Measurements from ENCODE around the gene TWSG1. TPM values are rescaled to one million over a fixed set of nuclear protein-coding genes. Genes with fewer than 3 reads are reported as not detected.

TWSG1 gene
- polyA plus RNA-seq, 1 experiment, result 328 TPM

- POLR2A ChIA-PET, result no interaction called here
- TF ChIP-seq, protein P1, sequence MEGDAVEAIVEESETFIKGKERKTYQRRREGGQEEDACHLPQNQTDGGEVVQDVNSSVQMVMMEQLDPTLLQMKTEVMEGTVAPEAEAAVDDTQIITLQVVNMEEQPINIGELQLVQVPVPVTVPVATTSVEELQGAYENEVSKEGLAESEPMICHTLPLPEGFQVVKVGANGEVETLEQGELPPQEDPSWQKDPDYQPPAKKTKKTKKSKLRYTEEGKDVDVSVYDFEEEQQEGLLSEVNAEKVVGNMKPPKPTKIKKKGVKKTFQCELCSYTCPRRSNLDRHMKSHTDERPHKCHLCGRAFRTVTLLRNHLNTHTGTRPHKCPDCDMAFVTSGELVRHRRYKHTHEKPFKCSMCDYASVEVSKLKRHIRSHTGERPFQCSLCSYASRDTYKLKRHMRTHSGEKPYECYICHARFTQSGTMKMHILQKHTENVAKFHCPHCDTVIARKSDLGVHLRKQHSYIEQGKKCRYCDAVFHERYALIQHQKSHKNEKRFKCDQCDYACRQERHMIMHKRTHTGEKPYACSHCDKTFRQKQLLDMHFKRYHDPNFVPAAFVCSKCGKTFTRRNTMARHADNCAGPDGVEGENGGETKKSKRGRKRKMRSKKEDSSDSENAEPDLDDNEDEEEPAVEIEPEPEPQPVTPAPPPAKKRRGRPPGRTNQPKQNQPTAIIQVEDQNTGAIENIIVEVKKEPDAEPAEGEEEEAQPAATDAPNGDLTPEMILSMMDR (IDR thresholded peaks at IDR 0.05; ENCODE audit: low read depth, low read length), result no peak
- CTCF ChIA-PET, result no interaction called here
- DNase-seq (ENCODE audit: low read depth, low spot score), result no peak
- no peak overlapping the region for H3K27ac ChIP-seq (ENCODE audit: low read depth, low read length)
- H3K27me3 ChIP-seq (ENCODE audit: control insufficient read depth, insufficient read depth, low read length), result no peaks in the 10 kb centered on the region
- H3K4me3 ChIP-seq (ENCODE audit: low read depth, low read length), result no peak overlapping the region
- peaks cover 4% of the 10 kb centered on the region; the same call in 1 of the 2 replicates for H3K9me3 ChIP-seq (ENCODE audit: control insufficient read depth, insufficient read depth, low read length)
These were observed 101.8 kb downstream of the TWSG1 start for GRCh38 chr18:9436206-9436929.

DNA sequence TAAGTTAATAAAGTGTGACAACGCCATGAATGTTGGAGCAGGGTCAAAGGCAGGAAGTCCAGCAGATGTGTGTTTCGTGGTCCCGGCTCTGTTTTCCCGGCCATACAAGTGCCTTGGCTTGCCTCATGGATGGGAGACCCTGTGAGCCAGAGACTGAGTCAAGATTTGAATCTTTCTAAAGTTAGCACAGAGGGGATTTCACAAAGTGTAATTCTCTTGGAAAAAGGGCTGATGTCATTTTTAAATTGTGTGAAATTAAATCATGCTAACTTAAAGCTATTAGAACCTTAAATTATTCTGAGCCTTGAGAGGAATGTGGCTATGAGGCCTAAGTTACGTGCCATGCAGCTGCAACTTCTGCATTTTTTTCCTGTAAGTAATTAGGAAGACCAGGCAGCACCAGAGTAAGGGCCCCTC is 102.5 kb downstream of the TWSG1 start:
- TF ChIP-seq, protein P1 (IDR thresholded peaks at IDR 0.05; ENCODE audit: low read depth, low read length), result no peak
- CTCF ChIA-PET, result no interaction called here
- H3K27ac ChIP-seq (ENCODE audit: low read depth, low read length), result no peak overlapping the region
- H3K4me3 ChIP-seq (ENCODE audit: low read depth, low read length), result no peak overlapping the region
- H3K9me3 ChIP-seq (ENCODE audit: control insufficient read depth, insufficient read depth, low read length), result peaks cover 4% of the 10 kb centered on the region; the same call in 1 of the 2 replicates
- POLR2A ChIA-PET, result no interaction called here
- no peaks in the 10 kb centered on the region for H3K27me3 ChIP-seq (ENCODE audit: control insufficient read depth, insufficient read depth, low read length)
- DNase-seq (ENCODE audit: low read depth, low spot score), result no peak

DNA sequence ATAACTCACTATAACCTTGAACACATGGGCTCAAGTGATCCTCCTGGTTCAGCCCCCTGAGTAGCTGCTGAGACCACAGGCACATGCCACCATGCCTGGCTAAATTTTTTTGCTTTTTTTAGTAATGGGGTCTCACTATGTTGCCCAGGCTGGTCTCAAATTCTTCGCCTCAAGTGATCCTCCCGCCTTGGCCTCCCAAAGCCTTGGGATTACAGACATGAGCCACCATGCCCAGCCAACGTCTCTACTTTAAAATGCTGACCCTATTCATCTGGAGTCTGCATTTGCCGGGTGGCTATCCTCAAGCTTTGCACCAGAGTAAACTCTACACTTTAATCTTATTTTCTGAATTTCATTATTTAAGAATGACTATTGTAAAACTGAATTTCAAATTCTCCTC is 103.1 kb downstream of the TWSG1 start:
- Histone ChIP-seq H3K27ac (ENCODE audit: low read depth, low read length) (no peak overlapping the region), H3K4me3 (ENCODE audit: low read depth, low read length) (no peak overlapping the region), H3K9me3 (ENCODE audit: control insufficient read depth, insufficient read depth, low read length) (peaks cover 4% of the 10 kb centered on the region; the same call in 1 of the 2 replicates), H3K27me3 (ENCODE audit: control insufficient read depth, insufficient read depth, low read length) (no peaks in the 10 kb centered on the region)
- ChIA-PET POLR2A (no interaction called here), CTCF (no interaction called here)
- DNase-seq (ENCODE audit: low read depth, low spot score), result no peak
- TF ChIP-seq, protein P1 (IDR thresholded peaks at IDR 0.05; ENCODE audit: low read depth, low read length), result no peak

- Histone ChIP-seq H3K9me3 (ENCODE audit: control insufficient read depth, insufficient read depth, low read length) (no peaks in the 10 kb centered on the region; the same call in 1 of the 2 replicates), H3K4me3 (ENCODE audit: low read depth, low read length) (no peak overlapping the region), H3K27ac (ENCODE audit: low read depth, low read length) (no peak overlapping the region), H3K27me3 (ENCODE audit: control insufficient read depth, insufficient read depth, low read length) (no peaks in the 10 kb centered on the region)
- TF ChIP-seq, protein P1 (IDR thresholded peaks at IDR 0.05; ENCODE audit: low read depth, low read length), result no peak
- DNase-seq (ENCODE audit: low read depth, low spot score), result no peak
- CTCF ChIA-PET, result no interaction called here
- POLR2A ChIA-PET, result interaction anchor here (0.7 kb wide), 2 partner anchors 105 to 472 kb away, joined by 3 read pairs; no protein-coding TSS in a partner anchor
These were observed 106.5 kb downstream of the TWSG1 start for GRCh38 chr18:9441061-9441460.

GRCh38 chr18:9444549-9444948 is 110.0 kb downstream of the TWSG1 start:
- POLR2A ChIA-PET, result no interaction called here
- CTCF ChIA-PET, result interaction anchor here (0.7 kb wide), 1 partner anchor 485 kb away, joined by 4 read pairs; no protein-coding TSS in a partner anchor

More at GRCh38 chr18:9444549-9444948, 110.0 kb downstream of the TWSG1 start:
- Histone ChIP-seq H3K27ac (ENCODE audit: low read depth, low read length) (no peak overlapping the region), H3K27me3 (ENCODE audit: control insufficient read depth, insufficient read depth, low read length) (no peaks in the 10 kb centered on the region), H3K9me3 (ENCODE audit: control insufficient read depth, insufficient read depth, low read length) (peaks cover 19% of the 10 kb centered on the region; the same call in 1 of the 2 replicates), H3K4me3 (ENCODE audit: low read depth, low read length) (no peak overlapping the region)
- TF ChIP-seq, protein P1 (IDR thresholded peaks at IDR 0.05; ENCODE audit: low read depth, low read length), result no peak
- no peak for DNase-seq (ENCODE audit: low read depth, low spot score)
